Uterus (tissue), 4 donors: ENCODE results near the gene HIRA. TPM values are rescaled to one million over a fixed set of nuclear protein-coding genes. Genes with fewer than 3 reads are reported as not detected.

ENCODE experiments used
- DNase-seq, 2 donors: peaks; one replicate each; pipeline ENCODE4 v3.0.0-alpha.2; 2019 to 2020
- H3K27ac ChIP-seq, 2 donors: fragments of 200-600 bp; sonication (generic); 1 replicate in 1 of 2; 2 replicates in 1 of 2; pipeline ENCODE4 v1.5.1; 2016 to 2018
- H3K27me3 ChIP-seq, 2 donors: fragments of 200-600 bp; sonication (generic); one replicate each; pipeline ENCODE4 v1.5.1; 2018 to 2019; ENCODE audit warnings: control low read depth in 1 of 2
- H3K36me3 ChIP-seq, 2 donors: fragments of 200-600 bp; sonication (generic); one replicate each; pipeline ENCODE4 v1.5.1; 2019; ENCODE audit warnings: control low read depth in 1 of 2
- H3K4me1 ChIP-seq, 2 donors: fragments of 200-600 bp; sonication (generic); one replicate each; pipeline ENCODE4 v1.5.1; 2018 to 2019; ENCODE audit warnings: control low read depth in 1 of 2
- H3K4me3 ChIP-seq, 2 donors: fragments of 200-600 bp; sonication (generic); 1 replicate in 1 of 2; 2 replicates in 1 of 2; pipeline ENCODE4 v1.5.1; 2018 to 2019; ENCODE audit warnings: mild to moderate bottlenecking in 1 of 2
- H3K9me3 ChIP-seq, 2 donors: fragments of 200-600 bp; sonication (generic); one replicate each; pipeline ENCODE4 v1.5.1; 2019; ENCODE audit warnings: control low read depth in 1 of 2
- POLR2A ChIP-seq, 2 donors: fragments of 450-650 bp; IDR thresholded peaks; one replicate each; pipeline ENCODE4 v1.6.1; 2016; ENCODE audit warnings: antibody characterized with exemption in 2 of 2, mild to moderate bottlenecking in 1 of 2, moderate library complexity in 1 of 2
- intact Hi-C: fragments of 100-400 bp; cut with DNase I; formaldehyde crosslinking; loops from one replicate; pipeline ENCODE4 v1.15.1; 2023; ENCODE audit warnings: low total_unique reads
- total RNA-seq, 4 donors: library from RNA; depleted of rRNA in 3 of 4; stranded (reverse); fragments of >200 nt in 3 of 4; gene quantifications; one replicate each; pipeline versions ENCODE4 v1.1.0 to v1.2.4, GENCODE V29; 2014 to 2023
- TF ChIP-seq, protein P1 (sequence below), 4 experiments: fragments of 200-600 bp in 2 of 4; fragments of 450-650 bp in 2 of 4; sonication (generic) in 2 of 4; IDR thresholded peaks; one replicate each; pipeline ENCODE4 v1.5.1; 2016 to 2019; ENCODE audit warnings: antibody characterized with exemption in 4 of 4, mild to moderate bottlenecking in 2 of 4, moderate library complexity in 1 of 4
- donor health status: DM: yes; HTN: yes; CAD: no.

Gene HIRA
- total RNA-seq, 4 donors from 2014 or later, result 0.29 to 32.1 (median 11.7) TPM

DNA sequence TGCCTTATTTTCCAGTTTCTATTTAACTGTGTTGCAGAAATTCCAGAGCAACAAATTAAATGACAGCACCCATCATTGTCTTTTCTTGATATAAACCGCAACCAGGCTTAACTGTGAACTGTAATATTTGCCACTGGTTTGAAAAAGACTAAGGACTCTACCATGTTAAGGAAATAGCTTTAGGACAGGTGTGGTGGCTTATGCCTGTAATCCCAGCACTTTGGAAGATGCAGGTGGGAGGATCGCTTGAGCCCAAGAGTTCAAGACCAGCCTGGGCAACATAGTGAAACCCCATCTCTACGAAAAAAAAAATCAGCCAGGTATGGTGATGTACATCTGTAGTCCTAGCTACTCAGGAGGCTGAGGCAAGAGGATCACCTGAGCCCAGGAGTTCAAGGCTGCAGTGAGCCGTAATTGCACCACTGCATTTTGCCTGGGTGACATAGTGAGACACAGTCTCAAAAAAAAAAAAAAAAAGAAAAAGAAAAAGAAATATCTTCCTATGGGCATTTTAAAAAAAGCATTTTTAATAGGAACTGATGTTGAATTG is 28.8 kb downstream of the HIRA start:
- TF ChIP-seq, protein P1, sequence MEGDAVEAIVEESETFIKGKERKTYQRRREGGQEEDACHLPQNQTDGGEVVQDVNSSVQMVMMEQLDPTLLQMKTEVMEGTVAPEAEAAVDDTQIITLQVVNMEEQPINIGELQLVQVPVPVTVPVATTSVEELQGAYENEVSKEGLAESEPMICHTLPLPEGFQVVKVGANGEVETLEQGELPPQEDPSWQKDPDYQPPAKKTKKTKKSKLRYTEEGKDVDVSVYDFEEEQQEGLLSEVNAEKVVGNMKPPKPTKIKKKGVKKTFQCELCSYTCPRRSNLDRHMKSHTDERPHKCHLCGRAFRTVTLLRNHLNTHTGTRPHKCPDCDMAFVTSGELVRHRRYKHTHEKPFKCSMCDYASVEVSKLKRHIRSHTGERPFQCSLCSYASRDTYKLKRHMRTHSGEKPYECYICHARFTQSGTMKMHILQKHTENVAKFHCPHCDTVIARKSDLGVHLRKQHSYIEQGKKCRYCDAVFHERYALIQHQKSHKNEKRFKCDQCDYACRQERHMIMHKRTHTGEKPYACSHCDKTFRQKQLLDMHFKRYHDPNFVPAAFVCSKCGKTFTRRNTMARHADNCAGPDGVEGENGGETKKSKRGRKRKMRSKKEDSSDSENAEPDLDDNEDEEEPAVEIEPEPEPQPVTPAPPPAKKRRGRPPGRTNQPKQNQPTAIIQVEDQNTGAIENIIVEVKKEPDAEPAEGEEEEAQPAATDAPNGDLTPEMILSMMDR (IDR thresholded peaks at IDR 0.05), result no peak
- no peak for TF ChIP-seq POLR2A (IDR thresholded peaks at IDR 0.05)
- no peak for DNase-seq
- no peaks in the 10 kb centered on the region for H3K27me3 ChIP-seq
- intact Hi-C loops, result no loop called here
- no peaks in the 10 kb centered on the region for H3K36me3 ChIP-seq
- H3K4me1 ChIP-seq, result no peaks in the 10 kb centered on the region
- no peak overlapping the region for H3K27ac ChIP-seq
- no peaks in the 10 kb centered on the region for H3K9me3 ChIP-seq
- no peak overlapping the region for H3K4me3 ChIP-seq

DNA sequence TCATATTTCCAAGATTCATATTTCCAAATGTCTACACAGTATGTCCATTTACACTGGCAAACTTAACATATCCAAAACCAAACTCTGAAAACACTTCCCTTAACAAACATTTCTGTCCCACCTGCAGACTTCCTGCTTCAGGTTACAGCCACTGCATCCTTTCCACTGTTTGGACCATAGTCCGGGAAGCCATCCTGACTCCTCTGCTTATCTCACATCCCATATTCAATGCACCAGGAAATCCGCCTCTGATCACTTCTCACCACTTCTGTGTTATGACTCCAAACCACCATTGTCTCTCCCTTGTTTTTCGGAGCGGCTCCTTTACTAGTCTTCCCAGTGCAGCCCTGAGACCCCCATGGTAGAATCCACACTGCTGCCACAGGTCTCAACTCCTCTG is 30.1 kb downstream of the HIRA start:
- DNase-seq, result no peak

DNA sequence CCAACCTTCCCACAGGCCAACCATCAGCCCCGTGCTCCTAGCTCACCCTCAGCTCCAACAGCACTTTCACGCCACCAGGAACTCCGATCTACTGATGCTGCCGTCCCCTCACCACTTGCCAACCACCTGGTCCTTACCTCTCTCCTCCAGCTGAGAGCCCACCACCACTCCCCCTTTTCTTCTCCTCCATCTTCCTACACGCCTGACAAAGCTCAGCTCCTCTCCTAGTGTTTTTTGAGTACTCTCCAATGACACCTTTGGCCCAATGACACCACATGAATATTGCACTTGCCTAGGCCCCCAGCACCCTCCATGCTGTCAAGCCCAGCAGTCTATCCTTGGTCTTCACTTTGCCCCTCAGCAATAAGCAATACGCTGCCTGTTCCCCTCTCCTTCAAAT is 30.7 kb downstream of the HIRA start:
- H3K27me3 ChIP-seq, result no peaks in the 10 kb centered on the region
- intact Hi-C loops, result no loop called here
- DNase-seq, result no peak
- TF ChIP-seq POLR2A (IDR thresholded peaks at IDR 0.05), result no peak
- TF ChIP-seq, protein P1 (IDR thresholded peaks at IDR 0.05), result no peak
- H3K36me3 ChIP-seq, result no peaks in the 10 kb centered on the region
- no peak overlapping the region for H3K27ac ChIP-seq
- H3K4me1 ChIP-seq, result no peaks in the 10 kb centered on the region
- no peaks in the 10 kb centered on the region for H3K9me3 ChIP-seq
- H3K4me3 ChIP-seq, result no peak overlapping the region

More for the DNA sequence above, 30.1 kb downstream of the HIRA start:
- no peaks in the 10 kb centered on the region for H3K27me3 ChIP-seq
- no peak overlapping the region for H3K4me3 ChIP-seq
- intact Hi-C loops, result no loop called here
- no peak for TF ChIP-seq POLR2A (IDR thresholded peaks at IDR 0.05)
- TF ChIP-seq, protein P1 (IDR thresholded peaks at IDR 0.05), result no peak
- H3K36me3 ChIP-seq, result no peaks in the 10 kb centered on the region
- H3K4me1 ChIP-seq, result no peaks in the 10 kb centered on the region
- H3K27ac ChIP-seq, result no peak overlapping the region
- H3K9me3 ChIP-seq, result no peaks in the 10 kb centered on the region

DNA sequence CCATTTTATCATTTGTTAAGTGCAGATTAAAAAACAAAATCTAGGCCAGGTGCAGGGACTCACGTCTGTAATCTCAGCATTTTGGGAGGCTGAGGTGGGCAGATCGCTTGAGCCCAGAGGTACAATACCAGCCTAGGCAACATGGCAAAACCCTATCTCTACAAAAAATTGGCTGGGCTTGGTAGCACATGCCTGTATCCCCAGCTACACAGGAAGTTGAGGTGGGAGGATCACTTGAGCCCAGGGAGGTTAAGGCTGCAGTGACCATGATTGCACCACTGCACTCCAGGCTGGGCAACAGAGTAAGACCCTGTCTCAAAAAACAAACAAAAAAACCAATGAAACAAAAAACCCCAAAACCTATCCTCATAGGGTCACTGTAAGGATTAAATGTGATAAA is 32.9 kb downstream of the HIRA start:
- no peak for DNase-seq
- no peaks in the 10 kb centered on the region for H3K36me3 ChIP-seq
- no peak for TF ChIP-seq POLR2A (IDR thresholded peaks at IDR 0.05)
- TF ChIP-seq, protein P1 (IDR thresholded peaks at IDR 0.05), result no peak
- no peaks in the 10 kb centered on the region for H3K4me1 ChIP-seq
- intact Hi-C loops, result no loop called here
- no peak overlapping the region for H3K27ac ChIP-seq
- no peaks in the 10 kb centered on the region for H3K9me3 ChIP-seq
- no peak overlapping the region for H3K4me3 ChIP-seq
- no peaks in the 10 kb centered on the region for H3K27me3 ChIP-seq

DNA sequence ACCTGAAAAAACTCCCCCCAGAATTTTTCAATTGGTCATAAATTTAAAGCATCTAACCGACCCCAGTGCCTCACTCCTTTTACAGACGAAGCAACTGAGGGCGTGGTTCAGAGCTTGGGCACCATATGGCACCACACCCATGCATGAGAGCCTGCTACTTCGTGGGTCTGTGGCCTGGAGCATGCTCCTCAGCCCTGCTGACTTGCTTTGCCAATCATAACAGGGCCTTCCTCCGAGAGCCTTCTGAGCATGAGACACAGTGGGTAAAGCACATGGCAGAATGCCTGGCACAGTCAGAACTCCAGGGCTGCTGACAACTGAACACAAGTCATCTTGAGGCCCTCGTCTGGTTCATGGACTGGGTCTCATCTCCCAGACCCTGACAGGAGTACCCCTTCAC is 33.3 kb downstream of the HIRA start:
- H3K27me3 ChIP-seq, result no peaks in the 10 kb centered on the region
- TF ChIP-seq, protein P1 (IDR thresholded peaks at IDR 0.05), result no peak
- TF ChIP-seq POLR2A (IDR thresholded peaks at IDR 0.05), result no peak
- H3K27ac ChIP-seq, result no peak overlapping the region
- H3K9me3 ChIP-seq, result no peaks in the 10 kb centered on the region
- no peaks in the 10 kb centered on the region for H3K4me1 ChIP-seq
- H3K4me3 ChIP-seq, result no peak overlapping the region
- H3K36me3 ChIP-seq, result no peaks in the 10 kb centered on the region
- DNase-seq, result no peak
- intact Hi-C loops, result no loop called here
